Right hindlimb (tissue), 1 donor: Measurements from ENCODE around the gene DCAF17.
A peak's percentile ranks its signal among the peaks of the same experiment; 100 is the strongest.
"Not testable (repeated sequence)": the region's sequence is repeated elsewhere in the genome, so short reads cannot be mapped to it uniquely, and the experiment has no call there.

Experiments
- DNase-seq: peaks from one replicate; pipeline ENCODE4 v3.0.0-alpha.2; 2018

DCAF17 gene

DNA sequence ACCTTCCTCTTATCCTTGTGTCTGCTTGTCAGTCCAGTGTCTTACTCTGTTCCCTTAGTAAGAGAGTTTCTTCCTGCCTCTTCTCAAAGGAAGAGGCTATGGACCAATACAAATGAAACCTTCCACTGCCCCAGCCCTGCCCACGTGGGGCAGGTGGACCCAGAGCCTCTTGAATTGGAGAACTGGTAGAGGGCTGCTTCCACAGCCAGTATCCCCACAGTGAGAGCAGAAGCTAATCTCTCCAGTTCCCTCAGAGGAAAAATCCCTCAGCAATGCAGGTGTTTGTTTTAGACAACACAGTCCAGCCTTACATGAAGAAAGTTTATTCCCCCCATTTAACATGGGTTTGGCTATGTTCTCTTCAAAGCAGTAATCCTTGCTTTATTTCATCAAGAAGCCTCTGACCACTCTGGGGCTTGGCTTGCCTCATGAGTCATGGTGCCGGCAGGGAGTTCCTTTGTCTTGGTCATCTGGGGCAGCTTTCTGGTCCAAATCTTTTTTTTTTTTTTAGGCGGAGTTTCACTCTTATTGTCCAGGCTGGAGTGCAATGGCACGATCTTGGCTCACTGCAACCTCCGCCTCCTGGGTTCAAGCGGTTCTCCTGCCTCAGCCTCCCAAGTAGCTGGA, 81.8 kb downstream of the DCAF17 start:
- no peak for DNase-seq

DNA sequence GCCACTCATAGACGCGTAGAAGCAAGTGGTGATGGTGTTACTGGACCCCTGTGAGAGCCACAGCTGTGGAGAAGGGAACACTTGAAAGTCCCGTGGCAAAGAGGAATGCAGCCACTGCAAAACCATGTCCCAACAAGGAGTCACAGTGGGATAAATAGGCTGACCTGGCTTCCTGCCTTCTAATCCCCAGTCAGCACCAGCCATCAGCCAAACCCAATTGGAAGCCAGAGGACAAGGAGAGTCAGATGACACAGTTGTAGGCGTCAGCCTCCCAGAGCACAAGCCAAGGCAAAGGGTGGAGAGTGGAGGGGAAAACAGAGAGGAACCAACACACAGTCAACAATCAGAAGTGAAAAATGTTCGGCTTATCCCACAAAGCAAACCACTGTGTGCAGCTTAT, 82.8 kb downstream of the DCAF17 start:
- no peak for DNase-seq

DNA sequence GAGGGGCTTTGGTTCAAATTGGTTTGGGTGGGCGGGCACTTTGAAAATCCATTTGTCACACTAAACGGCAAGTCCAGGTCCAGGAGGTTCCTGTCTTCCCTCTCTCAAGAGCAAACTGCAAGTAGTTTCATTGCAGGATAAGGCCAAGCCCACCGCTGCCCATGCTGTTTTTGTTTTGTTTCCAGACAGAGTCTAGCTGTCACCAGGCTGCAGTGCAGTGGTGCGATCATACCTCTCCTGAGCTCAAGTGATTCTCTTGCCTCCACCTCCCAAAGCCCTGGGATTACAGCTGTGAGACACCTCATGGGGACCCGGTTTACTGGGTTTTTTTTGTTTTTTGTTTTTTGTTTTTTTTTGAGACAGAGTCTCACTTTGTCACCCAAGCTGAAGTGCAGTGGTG, 86.4 kb downstream of the DCAF17 start:
- no peak for DNase-seq

DNA sequence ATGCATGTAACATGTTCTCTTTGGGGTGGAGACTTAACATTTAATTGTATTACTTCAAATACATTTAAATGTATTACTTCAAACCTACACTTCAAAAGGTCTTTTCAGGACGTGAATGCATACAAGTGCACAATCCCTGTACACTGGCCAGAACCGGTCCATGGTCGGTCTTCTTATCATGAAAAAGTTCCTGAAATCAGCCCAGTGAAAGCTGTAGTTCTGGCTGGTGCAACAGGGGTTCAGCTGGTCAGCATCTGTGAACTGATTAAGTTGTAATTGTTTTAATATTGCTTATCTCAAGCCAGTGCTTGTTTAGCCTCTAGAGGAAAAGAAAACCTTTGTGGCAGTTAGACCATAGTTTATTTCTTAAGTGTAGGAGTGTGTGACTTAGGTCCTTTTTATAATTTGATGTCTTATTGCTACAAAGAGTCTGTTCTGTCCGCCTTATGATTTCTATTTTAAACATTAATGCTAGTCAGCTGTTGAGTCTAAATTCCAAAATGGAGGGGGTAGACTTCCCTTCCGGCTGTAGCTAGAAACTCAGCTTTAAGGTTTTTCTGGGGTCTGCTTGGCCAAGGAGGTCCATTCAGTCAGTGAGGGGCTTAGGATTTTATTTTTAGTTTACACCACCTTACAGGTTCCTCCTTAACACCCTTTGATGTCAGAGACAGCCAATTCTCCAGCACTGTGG, 87.5 kb downstream of the DCAF17 start:
- DNase-seq = no peak

DNA sequence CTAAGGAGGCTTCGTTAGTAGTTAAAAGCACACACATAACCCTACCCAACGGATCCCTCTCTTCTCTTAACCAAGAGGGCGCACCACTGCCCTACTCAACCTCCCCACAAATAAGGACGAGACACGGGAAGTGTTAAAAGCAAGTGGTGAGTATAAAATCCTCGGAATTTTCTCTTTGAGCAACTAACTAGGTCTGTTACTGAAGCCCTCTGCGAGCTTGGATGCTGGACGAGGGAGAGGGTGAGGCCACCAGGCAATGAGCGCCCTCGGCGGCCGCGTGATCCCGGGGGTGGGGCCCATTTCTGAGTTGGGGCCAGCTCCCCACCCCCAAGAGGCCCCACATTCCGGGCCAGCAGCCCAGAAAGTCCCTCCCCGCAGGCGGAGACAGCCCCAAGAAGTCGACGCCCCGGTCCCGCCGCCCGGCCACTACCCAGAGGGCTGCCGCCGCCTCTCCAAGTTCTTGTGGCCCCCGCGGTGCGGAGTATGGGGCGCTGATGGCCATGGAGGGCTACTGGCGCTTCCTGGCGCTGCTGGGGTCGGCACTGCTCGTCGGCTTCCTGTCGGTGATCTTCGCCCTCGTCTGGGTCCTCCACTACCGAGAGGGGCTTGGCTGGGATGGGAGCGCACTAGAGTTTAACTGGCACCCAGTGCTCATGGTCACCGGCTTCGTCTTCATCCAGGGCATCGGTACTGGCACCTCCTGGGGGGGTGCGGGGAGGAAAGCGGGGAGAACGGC, 88.2 kb downstream of the DCAF17 start, which contains the start of gene CYBRD1:
Gene CYBRD1 (plus strand): TSS at position 423 of the 736 bp plus-strand sequence. CDS start 72 bp downstream, at position 495.
- peak; percentile 92 for DNase-seq

DNA sequence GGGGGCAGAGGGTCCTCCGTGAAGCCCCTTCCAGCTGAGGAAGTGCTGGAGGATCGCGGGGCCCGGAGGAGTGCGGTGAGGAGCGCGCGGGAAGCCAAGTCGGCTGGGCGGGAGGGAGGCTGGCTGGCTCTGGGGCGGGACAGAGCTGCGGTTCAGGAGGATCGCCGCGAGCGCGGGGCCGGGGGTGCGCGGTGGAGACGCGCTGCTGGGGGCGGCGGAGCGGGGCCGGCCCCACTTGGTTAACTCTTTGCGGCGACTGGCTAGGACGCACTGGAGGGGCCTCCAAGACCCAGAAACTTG, 88.7 kb downstream of the DCAF17 start:
- DNase-seq = peak; percentile 72

DNA sequence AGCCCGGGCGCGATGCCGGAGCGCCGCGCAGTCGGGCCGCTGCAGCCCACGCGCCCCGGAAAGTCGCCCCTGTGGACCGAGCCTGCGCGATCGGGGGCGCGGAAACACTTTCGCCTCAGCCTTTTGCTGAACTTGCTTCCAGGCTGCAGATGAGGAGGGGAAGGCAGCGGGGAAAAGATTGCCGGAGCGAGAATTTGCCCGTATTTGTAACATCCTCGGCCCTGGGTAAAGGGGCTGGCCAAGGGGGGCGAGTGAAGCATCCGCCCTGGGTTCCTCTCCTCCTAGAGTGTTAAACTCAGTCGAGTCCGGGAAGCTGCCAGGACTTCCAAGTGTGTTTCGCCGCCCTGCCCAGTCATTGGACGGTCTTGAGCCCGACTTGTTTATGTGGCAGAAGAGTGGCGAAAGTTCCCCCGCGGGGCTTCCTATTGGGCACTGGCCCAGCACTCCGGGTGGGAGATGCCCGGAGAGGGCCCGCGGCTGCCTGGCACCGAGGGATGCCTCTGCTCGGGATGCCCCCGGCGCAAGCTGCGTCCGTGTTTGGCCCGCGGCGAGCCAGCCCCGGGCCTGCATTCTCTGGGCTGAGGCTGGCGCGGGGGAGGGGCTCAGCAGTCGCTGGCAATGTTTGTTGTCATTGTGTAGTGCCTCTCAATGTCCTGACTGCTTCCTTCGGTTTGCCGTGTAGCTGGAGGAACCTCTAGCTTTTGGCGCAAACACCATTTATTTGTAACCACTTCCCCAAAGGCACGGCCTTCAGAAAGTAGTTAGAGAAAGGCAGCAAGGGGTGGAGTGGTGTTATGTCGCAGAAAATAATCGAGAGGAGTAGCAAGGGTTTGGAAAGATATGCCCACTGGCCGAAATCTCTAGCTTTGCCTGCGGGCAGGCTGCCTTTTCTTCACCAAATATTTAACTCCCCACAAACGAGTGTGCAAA, 89.3 kb downstream of the DCAF17 start:
- DNase-seq = peak; percentile 88

DNA sequence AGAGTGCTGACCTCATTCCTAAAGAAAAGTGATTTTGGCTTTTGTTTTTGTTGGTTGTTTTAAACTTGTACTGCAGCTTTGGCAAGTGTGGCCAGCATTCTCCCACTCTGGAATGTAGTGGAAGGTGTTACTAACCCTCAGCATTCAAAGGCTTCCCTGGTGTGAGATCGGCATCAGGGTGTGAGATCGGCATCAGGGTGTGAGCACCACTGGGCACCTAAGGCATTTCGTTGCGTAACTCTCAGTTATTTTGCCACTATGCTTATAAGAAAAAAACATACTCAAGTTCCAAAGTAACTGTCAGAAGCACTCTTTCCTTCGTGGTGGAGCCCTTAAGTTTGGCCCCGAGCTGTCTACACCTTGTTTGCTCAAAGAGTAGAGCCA, 90.0 kb downstream of the DCAF17 start:
- DNase-seq = no peak

DNA sequence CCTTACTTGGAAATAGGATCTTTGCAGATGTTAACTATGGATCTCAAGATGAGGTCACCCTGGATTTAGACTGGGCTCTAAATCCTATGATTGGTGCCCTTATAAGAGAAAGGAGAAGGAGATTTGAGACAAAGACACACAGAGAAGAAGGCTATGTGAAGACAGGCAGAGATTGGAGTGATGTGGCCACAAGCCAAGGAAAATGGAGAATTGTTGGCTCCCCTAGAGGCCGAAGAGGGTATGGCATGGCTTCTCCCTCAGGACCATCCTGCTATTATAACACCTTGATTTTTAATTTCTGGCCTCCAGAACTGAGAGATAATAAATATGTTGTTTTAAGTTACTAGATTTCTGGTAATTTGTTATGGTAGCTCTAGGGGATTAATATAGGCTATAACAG, 95.9 kb downstream of the DCAF17 start:
- DNase-seq = no peak

DNA sequence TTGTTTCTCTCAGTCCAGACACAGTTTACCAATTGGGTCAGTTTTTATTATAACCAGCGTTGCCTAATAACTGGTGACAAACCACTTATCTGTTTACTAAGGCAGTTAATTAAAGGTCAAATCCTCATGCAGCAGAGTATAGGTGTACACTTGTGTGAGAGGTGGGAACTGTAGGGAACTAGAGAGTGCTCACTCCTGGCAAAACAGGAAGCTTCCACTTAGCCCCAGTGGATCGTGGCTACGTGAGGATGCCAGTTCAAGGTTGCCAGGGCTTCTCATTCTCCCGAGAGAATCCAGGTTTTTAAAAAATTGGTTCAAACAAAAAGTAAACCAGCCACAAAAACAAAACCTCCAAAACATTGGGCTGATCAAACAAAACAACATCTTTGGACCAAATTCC, 96.4 kb downstream of the DCAF17 start:
- no peak for DNase-seq

DNA sequence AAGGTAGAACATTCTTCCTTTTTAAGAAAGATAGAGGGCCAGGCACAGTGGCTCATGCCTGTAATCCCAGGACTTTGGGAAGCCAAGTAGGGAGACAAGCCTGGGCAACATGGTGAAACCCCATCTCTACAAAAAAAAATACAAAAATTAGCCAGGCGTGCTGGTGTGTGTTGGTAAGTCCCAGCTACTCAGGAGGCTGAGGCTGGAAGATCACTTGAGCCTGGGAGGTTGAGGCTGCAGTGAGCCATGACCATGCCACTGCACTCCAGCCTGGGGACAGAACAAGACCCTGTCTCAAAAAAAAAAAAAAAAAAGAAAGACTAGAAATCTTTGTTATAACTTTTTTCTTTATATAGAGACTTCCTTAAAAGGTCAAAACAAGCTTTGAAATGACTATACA, 96.8 kb downstream of the DCAF17 start:
- not testable (repeated sequence) for DNase-seq

DNA sequence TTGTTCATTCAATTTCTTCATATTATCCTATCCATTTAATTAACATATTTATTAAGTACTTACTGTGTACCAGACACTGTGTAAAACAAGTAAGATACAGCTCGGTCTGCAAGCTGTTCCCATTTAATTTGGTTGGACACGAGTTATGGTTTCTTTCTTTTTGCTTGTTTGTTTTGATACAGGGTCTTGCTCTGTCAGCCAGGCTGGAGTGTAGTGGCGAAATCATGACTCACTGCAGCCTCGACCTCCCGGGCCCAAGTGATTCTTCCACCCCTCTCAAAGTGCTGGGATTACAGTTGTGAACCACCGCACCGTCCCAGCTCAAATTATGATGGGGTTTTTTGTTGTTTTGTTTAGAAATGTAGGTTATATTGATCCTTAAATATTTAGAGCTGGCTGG, 97.3 kb downstream of the DCAF17 start:
- peak; percentile 26 for DNase-seq

DNA sequence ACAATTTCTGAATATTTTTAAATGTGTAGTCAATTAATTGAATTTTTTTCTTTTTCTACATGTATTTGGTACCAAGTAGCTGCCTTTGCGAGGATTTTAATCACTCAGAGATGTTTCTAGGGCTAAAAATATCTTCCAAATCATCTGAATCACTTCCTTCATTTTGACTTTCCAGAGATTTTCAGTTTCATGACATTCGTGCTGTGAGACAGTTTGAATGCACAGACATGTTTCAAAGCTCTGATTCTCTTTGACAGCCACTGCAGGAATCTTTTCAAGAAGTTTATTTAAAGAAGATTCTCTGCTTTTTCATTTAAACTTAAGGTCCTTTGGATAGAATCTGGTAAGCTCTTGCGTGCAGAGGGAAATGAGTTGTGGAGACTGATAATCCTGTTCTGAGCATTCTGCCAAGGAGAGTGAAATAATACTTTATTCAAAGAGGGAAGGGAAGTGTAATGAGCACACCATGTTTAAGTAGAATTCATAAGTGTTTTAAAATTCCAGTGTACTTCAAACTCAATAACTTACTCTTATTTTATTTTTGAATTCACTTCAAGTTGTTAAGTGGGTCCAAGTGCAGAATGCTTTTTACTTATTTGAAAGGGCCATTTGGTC, 97.9 kb downstream of the DCAF17 start:
- no peak for DNase-seq

DNA sequence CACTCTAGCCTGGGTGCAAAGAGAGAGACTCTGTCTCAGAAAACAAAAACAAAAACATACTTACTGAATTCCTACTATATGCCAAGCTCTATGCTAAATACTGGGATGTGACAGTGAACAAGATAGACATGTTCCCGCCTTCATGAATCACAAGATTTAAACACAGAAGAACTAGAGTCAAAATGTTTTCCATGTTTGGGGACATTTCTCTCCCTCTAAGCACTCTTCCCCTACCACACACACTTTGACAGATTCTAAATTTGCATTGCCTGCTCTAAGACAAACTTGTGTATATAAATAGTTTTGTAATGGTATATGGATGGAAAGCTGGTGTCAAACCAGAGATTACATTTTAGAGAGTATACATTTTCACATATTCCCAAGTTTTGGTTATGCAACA, 99.3 kb downstream of the DCAF17 start:
- no peak for DNase-seq
